Activated CD4-positive, alpha-beta T cell treated with anti-CD3 and anti-CD28 coated beads, Interleukin-10, Interleukin-2, amounts not matched to agents 100 ng/mL and 50 ng/mL, durations not matched to agents 16 hours and 8 hours (primary cell): ENCODE data around the gene TEX9.
"Not testable (repeated sequence)": the region's sequence is repeated elsewhere in the genome, so short reads cannot be mapped to it uniquely, and the experiment has no call there.

Experiments
- DNase-seq: peaks from one replicate; pipeline ENCODE4 v3.0.0-alpha.2; 2020

TEX9 gene

GRCh38 chr15:56367156-56367555 lies 1.9 kb downstream of the TEX9 start:
- no peak for DNase-seq

GRCh38 chr15:56369234-56369633 lies 4.0 kb downstream of the TEX9 start:
- no peak for DNase-seq

GRCh38 chr15:56371495-56372147 lies 6.4 kb downstream of the TEX9 start:
- DNase-seq, result peak; percentile 29

DNA sequence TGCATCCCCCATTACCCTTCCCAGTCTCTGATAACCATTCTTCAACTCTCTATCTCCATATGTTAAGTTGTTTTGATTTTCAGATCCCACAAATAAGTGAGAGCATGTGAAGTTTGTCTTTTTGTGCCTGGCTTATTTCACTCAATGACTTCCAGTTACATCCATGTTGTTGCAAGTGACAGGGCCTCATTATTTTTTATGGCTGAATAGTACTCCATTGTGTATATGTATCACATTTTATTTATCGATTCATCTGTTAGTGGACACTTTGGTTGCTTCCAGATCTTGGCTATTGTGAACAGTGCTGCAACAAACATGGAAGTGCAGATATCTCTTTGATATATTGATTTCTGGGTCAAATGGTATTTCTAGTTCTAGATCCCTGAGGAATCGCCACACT lies 9.5 kb downstream of the TEX9 start:
- not testable (repeated sequence) for DNase-seq

GRCh38 chr15:56377822-56378221 lies 12.6 kb downstream of the TEX9 start:
- DNase-seq, result not testable (repeated sequence)

DNA sequence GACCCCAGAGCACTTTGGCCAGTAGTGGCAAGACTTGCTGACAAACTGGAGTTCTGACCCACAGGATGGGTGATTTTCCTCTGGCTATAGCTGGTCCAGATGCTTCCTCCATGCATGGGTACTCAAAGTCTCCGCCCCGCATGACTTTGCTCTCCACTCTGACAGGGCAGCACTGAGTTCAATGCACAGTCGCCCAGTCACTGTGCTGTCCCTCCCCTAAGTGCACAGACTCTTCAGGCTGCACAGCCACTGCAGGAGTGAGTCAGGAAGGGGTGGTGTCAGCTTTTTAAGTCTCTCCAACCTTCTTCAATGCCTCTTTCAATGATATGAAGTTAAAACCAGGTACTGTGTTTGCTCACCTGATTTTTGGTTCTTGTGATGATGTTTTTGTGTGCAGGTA lies 17.8 kb downstream of the TEX9 start:
- no peak for DNase-seq

DNA sequence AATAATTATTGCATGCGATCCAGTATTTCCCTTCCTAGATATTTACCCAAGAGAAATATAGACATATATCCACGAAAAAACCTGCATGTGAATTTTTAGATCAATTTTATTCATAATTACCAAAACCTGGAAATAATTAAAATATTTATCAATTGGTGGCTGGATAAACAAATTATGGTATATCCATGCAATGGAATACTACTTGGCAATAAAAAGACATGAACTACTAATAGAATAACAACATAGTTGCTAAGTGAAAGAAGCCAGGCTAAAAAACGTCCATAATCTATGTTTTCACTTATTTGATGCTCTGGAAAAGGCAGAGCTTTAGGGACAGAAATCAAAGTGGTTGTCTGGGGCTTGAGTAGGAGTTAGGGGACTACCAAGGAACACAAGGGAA lies 20.7 kb downstream of the TEX9 start:
- DNase-seq, result no peak

DNA sequence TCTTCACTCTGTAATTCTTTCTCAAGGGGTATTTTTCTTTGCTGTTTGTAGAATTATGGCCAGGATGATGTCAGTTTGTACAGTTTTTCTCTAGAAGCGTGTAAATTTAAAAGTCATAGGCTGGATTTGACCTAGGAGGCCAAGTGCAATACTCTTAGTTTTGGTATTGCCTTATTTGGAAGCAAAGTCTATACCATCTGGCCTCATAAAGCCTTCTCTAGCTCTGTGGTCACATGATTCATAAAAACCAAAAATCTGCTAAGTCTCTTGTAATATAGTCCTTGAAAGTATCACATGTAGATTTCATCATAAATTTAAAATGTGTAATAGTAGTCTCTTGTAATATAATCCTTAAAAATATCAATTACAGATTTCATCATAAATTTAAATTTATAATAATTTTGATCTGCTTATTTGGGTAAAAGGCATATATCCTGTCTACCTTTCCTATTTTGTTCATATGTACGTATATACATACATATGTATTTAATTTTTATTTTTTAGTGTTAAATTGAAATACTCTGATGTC lies 25.6 kb downstream of the TEX9 start:
- DNase-seq, result peak; percentile 2

- no peak for DNase-seq
Measured at GRCh38 chr15:56393277-56393676, 28.1 kb downstream of the TEX9 start.

- DNase-seq, result no peak
Measured at GRCh38 chr15:56394909-56395308, 29.7 kb downstream of the TEX9 start.

DNA sequence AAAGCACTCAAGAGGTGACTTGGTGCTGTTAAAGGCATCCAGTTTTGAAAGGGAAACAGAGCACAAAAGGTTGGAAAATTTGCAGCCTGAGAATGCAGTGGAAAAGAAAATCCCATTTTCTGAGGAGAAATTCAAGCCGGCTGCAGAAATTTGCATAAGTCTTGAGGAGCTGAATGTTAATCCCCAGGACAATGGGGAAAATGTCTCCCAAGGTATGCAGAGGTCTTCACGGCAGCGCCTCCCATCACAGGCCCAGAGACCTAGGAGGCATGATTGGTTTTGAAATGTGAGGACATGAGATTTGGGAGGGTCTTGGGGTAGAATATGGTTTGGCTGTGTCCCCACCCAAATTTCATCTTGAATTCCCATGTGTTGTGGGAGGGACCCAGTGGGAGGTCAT lies 32.1 kb downstream of the TEX9 start:
- not testable (repeated sequence) for DNase-seq

DNA sequence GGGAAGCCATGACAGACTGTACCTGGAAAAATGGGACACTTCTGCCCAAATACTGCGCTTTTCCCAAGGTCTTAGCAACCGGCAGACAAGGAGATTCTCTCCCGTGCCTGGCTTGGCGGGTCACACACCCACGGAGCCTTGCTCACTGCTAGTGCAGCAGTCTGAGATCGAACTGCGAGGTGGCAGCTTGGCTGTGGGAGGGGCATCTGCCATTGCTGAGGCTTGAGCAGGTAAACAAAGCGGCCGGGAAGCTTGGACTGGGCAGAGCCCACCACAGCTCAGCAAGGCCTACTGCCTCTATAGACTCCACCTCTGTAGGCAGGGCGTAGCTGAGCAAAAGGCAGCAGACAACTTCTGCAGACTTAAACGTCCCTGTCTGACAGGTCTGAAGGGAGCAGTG lies 34.0 kb downstream of the TEX9 start:
- DNase-seq, result not testable (repeated sequence)

DNA sequence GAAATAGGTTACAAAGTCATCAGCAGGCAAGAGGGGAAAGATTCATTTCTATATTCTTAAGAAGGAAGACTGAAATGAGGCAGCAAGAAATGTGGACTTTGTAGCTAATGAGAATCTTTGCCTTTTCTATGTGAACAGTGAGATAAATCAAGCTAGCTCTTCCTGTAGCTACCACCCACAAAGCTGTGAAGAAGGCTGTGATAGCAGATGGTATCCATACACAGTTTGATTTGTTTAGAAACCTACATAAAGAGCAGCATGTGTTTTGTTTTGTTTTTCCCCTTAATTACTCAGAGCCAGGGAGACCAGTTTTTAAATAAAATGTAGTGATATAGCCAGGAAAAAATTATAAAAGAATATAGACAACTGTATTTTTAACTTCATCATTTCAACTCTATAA lies 45.5 kb downstream of the TEX9 start:
- DNase-seq, result no peak

DNA sequence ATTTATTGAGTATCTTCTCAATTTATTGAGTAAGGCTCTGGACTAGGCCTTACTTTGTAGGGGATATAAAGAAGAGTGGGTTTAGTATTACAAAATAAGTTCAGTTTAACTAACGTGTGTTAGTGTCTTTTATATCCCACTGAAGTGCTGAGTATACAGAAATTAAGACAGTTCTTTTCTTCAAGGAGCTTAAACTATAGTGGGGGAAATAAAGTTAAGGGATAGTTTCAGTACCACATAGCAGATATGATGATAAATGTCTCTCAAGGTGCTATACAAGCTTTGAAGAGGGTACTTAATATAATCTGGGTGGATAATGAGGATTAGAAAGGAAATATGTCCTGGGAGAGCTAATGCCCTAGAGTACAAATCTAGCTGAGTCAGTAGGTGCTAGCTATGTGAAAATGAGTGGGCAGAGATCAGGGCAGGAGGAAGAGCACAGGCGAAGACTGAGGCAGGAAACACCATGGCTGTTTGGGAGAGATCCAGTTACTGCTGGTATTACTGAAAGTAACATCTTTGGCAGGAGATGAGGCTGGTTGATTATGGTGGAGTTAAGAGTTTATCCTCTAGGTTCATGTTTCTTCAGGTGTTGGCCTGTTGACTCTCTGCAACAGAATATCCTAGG lies 46.0 kb downstream of the TEX9 start:
- no peak for DNase-seq

DNA sequence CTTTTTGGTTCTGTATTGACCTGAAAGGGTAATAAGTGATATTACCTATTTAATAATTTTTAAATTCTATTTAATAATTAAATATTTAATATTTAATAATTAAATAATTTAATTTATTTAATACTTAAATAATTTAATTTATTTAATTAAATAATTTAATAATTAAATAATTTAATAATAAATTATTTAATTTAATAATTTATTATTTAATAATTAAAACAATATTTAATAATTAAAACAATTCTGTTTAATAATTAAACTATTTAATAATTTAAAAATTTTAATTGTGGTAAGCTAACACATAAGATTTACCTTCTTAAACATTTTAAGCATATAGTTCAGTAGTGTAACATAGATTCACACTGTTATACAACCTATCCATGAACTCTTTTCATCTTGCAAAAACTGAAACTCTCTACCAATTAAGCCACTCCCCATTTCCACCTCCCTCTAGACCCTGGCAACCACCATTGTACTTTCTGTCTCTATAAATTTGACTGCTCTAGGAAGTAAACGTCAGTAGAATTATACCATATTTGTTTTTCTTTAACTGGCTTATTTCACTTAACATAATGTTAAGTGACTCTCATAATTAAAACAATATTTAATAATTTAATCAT lies 48.0 kb downstream of the TEX9 start:
- DNase-seq, result not testable (repeated sequence)

DNA sequence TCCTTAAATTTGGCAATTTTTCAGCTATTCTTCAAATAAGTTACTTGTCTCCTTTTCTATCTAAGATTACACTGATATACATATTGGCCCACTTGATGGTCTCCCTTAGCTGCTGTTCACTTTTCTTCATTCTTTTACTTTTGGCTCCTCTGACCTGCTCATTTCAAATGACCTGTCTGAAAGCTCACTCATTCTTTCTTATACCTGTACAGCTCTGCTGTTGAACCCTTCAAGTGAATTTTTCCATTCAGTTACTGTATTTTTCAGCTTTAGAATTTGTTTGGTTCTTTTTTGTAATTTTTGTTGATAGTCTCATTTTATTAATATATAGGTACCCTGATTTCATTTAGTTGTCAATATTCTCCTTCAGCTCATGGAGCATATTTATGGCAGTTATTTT lies 60.0 kb downstream of the TEX9 start:
- DNase-seq, result no peak

DNA sequence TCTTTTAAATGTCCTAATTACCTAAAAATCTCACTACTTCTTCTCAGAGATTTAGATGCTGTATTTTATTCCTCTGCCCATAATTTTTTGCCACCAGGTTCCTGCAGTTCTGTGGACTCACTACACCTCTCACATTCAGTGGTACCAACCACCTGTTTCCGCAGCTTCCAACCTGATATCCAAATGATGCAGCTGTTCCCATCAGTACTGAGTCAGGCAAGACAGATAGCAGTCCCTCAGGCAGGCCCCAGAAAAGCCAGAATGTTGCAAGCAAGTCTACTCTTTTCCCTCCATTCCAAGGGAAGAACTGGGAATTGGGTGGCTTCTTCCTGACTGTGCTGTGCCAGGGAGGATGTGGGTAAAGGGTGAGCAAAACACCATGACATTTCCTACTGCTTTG lies 60.8 kb downstream of the TEX9 start:
- no peak for DNase-seq

DNA sequence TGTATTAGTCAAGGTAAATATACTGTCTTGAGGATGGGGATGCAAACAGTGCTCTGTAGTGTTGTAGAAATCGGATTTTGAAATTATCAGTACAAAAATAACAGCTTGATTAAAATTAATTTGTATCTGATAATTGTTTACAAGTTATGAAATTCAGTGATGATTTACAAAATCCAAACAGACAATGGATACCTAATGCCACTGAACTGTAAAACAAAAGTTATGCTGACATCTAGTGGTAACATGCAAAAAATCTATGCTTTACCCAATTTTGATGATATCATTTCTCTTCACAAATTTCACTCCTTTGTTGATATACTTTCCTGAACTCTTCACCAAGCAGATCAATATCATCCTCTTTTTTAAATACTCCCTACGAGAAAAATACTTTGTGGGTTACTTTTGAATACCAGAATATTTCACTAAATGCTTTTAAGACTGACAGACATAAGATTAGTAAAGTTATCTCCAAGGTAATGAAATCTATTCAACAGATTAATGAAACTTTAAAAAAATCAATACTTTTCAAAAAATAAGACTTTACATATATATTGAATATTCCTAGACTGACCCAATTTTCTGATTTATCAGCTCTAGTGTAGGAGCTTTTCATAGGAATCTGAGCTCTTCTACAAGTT lies 63.7 kb downstream of the TEX9 start:
- DNase-seq, result peak; percentile 23

- DNase-seq, result no peak
Measured at GRCh38 chr15:56432304-56432703, 67.1 kb downstream of the TEX9 start.

GRCh38 chr15:56440214-56440770 lies 75.1 kb downstream of the TEX9 start:
- DNase-seq, result no peak

GRCh38 chr15:56442354-56442753 lies 77.1 kb downstream of the TEX9 start:
- no peak for DNase-seq

DNA sequence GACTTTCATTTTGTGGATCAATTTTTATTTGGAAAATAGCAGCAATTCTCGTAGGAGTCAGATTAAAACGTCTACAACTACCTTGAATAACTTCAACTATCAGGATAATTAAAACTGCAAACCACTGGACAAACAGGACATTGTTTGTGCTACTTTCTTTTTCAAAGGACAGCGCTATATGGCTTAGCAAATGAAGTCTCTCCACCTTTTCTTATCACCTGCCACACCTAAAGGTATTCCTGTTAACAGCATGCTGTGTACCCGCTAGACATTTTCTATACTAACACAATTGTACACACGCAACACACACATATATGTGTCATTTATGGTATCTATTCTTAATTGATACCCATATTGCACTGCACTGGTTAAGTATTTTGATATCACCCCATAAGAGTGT lies 80.5 kb downstream of the TEX9 start:
- DNase-seq, result no peak

- no peak for DNase-seq
Measured at GRCh38 chr15:56454836-56455235, 89.6 kb downstream of the TEX9 start.
